ENCODE results near the gene PLET1.

Gene PLET1

GRCh38 chr11:112260490-112260889, at the start of gene PLET1:
Gene PLET1 (minus strand): TSS chr11:112260860. CDS start chr11:112260589, 271 bp downstream.
- no peak for DNase-seq

DNA sequence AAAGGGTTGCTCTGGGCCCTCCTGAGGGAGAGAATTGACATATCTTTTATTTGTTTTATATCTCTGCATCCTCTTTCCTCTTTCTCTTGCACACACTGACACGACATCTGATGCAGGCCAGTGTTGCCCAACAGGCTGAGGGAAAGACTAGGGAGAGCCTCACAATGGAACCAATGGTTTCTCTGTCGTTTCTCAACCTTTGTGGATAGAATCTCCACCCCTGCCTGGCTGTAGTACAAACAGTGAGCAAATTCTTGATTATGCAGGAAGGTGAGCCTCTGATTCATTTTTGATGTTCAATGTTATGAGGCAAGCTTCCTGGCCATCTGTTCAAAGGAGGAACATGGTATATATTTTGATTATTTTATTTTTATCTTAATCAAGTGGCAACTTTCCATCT, 49.8 kb upstream of the PLET1 start:
- DNase-seq = no peak

- DNase-seq = no peak
Measured at GRCh38 chr11:112308651-112309050, 48.0 kb upstream of the PLET1 start.

DNA sequence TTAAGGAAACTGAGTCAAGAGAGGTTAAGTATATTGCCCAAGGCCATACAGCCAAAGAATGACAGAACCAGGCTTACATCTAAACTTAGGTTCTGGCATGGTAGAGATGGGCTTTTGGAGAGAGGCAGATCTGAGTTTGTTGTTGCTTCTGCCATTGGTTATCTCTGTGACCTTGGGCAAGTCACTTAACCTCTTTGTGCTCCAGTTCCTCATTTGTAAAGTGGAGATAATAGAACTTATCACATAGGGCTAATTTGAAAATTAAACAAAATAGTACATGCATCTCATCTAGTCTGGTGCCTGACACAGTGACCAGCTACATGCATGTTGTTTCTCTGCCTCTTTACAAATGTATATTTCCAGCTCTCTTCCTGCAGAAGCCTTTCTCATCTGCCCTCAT, 47.0 kb upstream of the PLET1 start:
- no peak for DNase-seq

GRCh38 chr11:112306230-112306629, 45.6 kb upstream of the PLET1 start:
- DNase-seq = no peak

GRCh38 chr11:112304914-112305313, 44.3 kb upstream of the PLET1 start:
- no peak for DNase-seq

DNA sequence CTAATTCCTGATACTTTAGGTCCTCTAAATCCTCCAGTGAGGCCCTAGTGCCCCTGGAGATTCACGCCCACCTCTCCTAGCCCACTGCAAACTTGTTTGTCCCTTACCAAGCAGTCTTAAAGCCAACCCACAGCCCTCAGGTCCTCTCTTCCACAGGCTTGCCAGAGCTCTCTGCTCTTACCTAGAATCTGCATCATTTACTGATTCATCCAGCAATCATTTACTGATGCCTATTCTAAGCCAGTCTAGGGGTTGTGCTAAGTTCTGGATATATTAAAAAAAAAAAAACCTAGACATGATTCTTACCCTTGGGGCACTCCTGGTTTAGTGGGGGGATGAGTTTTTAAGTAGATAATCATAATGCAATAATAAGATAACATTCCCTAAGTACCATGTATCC, 43.0 kb upstream of the PLET1 start:
- no peak for DNase-seq

GRCh38 chr11:112302226-112302868, 41.7 kb upstream of the PLET1 start:
- DNase-seq = no peak

GRCh38 chr11:112300094-112300786, 39.6 kb upstream of the PLET1 start:
- DNase-seq = no peak

DNA sequence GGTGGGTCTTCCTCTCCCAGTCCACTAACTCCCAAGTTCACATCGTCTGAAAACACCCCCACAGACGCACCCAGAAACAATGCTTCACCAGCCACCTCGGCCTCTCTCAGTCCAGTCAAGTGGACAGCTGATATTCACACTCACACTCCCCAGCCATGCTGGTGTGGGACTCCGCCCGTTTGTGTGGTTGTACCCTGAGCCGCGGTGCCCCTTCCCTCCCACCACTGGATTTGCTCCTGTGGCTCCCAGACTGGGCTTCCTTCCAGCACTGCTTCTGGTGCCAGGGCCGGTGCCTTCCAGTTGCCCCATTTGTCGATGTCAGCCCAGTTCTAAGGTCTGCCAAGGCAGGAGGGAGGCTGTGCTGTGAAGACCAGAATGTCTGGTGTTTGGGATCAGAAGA, 37.9 kb upstream of the PLET1 start:
- DNase-seq = peak; percentile 52

DNA sequence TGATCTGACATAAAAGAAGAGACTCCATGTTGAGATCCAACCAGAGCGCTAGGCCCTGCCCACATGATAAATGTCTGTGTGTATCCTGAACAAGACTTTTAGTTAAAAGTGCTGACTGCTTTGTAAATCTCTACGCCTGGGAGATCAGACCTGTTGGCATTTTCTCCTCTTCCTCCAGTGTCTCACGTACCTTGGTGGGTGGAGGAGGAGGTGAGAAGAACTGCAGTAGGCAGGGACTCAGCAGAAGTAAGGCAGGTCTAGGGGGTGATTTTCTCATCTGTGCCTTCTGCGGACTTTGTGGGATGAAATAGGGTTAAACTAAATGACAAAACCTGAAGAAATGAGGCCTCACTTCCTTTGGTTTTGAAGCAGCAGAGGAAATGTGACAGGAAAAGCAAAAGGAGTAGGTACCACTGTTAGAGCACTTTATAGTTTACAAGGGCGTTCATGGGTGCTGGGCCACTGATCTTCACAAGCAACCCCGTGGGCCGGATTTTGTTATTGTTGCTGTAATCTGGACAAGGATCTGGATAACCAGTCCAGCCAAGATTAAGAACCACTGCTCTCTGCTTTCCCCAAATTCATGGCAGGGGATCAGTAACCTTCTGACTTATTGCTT, 36.7 kb upstream of the PLET1 start:
- DNase-seq = no peak

GRCh38 chr11:112296044-112296443, 35.4 kb upstream of the PLET1 start:
- DNase-seq = no peak

DNA sequence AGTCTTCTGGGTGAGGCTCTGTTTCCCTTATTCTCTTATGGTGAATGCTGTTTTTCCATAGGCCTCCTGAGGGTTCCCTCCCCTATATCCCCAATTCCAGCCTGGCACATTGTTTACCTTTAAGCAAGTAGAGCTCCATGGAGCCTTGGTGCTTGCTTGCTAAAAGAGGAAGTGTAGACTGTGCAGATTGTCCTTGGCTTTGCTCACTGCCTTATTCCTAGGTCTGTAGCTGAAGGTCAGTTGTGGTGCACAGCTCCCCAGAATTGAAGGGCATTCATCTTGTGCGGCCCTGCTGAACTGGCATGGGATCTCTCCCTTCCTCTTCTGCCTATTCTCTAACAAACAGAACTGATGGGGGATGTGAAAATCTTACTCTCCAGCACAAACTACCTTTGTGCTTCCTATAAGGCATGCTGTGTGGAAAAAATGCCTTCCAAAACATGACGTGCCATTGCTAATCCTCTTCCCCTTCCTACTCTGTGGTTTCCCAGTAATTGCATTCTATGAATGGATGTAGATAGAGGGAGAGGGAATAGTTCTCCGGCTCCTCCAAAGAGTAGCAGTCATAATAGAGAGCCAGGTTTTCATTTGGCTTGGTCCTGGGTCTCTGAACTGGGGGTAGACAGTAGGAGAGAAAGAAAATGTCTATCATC, 34.2 kb upstream of the PLET1 start:
- no peak for DNase-seq

DNA sequence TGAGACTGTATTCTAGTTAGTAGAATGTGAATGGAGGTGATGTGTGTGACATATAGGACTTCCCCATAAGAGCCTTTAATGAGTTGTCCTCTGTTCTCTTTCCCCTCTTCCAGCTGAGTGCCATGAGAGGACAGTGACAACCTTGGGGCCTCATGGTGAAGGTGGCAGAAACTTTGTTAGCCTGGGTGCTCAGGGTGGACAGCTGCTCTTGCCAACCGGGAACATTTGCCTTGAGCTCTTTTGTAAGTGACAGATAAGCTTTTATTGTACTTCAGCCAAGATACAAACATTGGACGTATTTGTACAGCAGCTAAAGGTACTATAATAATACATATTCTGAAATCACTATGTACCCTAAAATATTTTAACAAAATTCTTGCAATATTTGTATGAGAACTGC, 33.0 kb upstream of the PLET1 start:
- DNase-seq = no peak

GRCh38 chr11:112292785-112293407, 32.2 kb upstream of the PLET1 start:
- DNase-seq = no peak

GRCh38 chr11:112292188-112292587, 31.5 kb upstream of the PLET1 start:
- no peak for DNase-seq

DNA sequence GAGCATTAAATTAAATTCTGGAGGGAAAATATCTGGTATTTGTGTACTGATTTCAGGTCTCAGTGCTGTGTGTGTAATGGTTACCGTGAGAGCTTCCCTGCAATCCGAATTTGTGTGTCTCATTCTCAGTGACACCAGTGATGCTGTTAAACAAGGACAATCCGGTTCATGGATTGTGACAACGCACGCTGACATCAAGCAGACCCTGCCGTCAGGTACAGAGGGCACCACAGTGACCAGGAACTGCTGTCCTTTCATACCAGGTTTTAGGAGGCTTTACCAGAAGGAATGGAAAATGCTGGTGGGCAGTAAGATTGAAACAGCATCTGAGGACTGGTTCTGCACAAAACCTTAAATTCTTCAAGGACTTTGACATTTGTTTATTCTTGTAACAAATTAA, 30.5 kb upstream of the PLET1 start:
- no peak for DNase-seq

- DNase-seq = no peak
Measured at GRCh38 chr11:112290493-112290850, 29.8 kb upstream of the PLET1 start.

DNA sequence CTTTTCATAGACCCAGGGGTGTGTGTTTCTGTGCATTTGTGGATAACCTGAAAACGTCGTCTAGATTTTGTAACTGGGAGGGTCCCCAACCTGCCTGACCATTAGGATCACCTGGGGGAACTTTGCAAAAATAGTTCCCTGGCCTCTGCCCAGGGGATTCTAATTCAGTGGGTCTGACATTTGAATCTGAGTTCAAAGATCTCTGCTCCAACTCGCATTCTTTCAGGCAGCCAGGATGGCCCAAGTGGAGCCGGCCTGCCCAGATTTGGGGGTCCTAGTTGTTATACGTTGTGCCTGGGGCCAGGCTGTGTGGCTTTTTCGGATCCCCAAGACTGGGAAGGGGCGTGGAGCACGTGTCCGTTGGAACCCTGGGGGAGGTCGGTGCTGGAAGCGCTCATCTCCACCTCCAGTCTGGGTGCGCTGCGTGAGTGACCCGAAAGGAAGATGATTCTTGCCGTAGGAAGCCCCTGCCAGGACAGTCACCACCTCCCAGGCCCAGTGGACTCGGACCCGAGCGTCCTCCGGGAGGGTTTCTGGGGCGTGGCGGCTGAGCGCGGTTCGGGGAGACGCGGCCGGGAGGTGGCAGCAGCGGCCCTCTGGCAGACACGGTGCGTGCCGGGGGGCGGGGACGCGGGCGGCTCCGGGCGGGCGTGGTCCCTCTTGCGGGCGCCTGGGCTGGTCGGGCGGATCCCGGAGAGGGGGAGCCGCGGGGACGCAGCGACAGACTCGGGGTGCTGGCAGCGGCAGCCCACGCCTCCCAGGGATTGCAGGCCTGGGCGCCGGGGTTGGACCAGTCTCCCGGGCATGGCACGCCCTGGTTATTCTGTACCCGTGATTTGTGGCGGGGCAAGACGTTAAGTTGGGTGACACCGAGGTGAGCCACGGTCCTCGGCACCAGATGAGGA, 29.2 kb upstream of the PLET1 start:
- peak; percentile 88 for DNase-seq

DNA sequence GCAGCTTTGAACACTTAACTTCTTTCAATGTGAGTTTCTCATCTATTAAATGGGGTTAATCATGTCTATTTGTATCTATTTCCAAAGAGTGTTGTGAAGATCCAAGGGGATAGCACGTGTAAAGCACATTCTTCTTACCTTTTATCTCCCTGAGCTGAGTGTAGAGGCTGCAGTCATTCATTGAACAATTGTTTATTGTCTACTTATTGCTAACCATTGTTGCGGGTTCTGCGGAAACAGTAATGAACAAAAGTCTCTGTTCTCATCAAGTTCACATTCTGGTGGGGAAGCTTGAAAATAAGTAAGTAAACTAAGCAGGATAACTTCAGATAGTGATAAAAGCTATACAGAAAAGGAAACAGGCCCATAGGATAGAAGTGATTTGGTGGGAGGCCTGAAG, 27.4 kb upstream of the PLET1 start:
- no peak for DNase-seq

- no peak for DNase-seq
Measured at GRCh38 chr11:112285841-112286311, 25.2 kb upstream of the PLET1 start.

GRCh38 chr11:112281726-112282125, 21.1 kb upstream of the PLET1 start:
- DNase-seq = no peak
